HG03378 (cell line): ENCODE results near the gene UBXN6.

Experiments
- ATAC-seq: cut with Tn5 transposase; IDR thresholded peaks from one replicate; pipeline ENCODE4 v1.9.1; 2021; ENCODE audit warnings: mild to moderate bottlenecking, moderate library complexity; ENCODE audit not compliant: unreplicated experiment

UBXN6 gene

GRCh38 chr19:4457654-4458395 lies at the start of gene UBXN6:
Gene UBXN6 (minus strand): TSS chr19:4457794. CDS start chr19:4457697, 97 bp downstream.
- peak; percentile 77 for ATAC-seq

- ATAC-seq: no peak
Measured at GRCh38 chr19:4507150-4507452, 49.5 kb upstream of the UBXN6 start.

- no peak for ATAC-seq
Measured at GRCh38 chr19:4506449-4507149, 49.0 kb upstream of the UBXN6 start.

GRCh38 chr19:4505570-4506448 lies 48.2 kb upstream of the UBXN6 start:
- no peak for ATAC-seq

GRCh38 chr19:4504891-4505569 lies 47.4 kb upstream of the UBXN6 start:
- no peak for ATAC-seq

- ATAC-seq: no peak
Measured at GRCh38 chr19:4504297-4504701, 46.7 kb upstream of the UBXN6 start.

- no peak for ATAC-seq
Measured at GRCh38 chr19:4503825-4504170, 46.2 kb upstream of the UBXN6 start.

- ATAC-seq: no peak
Measured at GRCh38 chr19:4503132-4503824, 45.7 kb upstream of the UBXN6 start.

- no peak for ATAC-seq
Measured at GRCh38 chr19:4502282-4503131, 44.9 kb upstream of the UBXN6 start.

GRCh38 chr19:4501691-4502090 lies 44.1 kb upstream of the UBXN6 start:
- ATAC-seq: no peak

- no peak for ATAC-seq
Measured at GRCh38 chr19:4500841-4501591, 43.4 kb upstream of the UBXN6 start.

GRCh38 chr19:4499855-4500254 lies 42.3 kb upstream of the UBXN6 start:
- ATAC-seq: no peak

GRCh38 chr19:4499318-4499717 lies 41.7 kb upstream of the UBXN6 start:
- no peak for ATAC-seq

GRCh38 chr19:4498694-4499093 lies 41.1 kb upstream of the UBXN6 start:
- no peak for ATAC-seq

- ATAC-seq: no peak
Measured at GRCh38 chr19:4497770-4498389, 40.3 kb upstream of the UBXN6 start.

- no peak for ATAC-seq
Measured at GRCh38 chr19:4496304-4496703, 38.7 kb upstream of the UBXN6 start.

GRCh38 chr19:4495471-4495870 lies 37.9 kb upstream of the UBXN6 start:
- no peak for ATAC-seq

GRCh38 chr19:4494691-4495064 lies 37.1 kb upstream of the UBXN6 start:
- no peak for ATAC-seq
